Stimulated activated CD8-positive, alpha-beta memory T cell treated with anti-CD3 and anti-CD28 coated beads, Interleukin-2, amount 100 ng/mL, for 1 hour (primary cell): ENCODE data around the gene PAX5.

ENCODE experiments used
- DNase-seq, 2 donors: peaks; one replicate each; pipeline ENCODE4 v3.0.0-alpha.2; 2020; ENCODE audit warnings: low read depth in 2 of 2

PAX5 gene

GRCh38 chr9:36934478-36935065 lies 99.5 kb downstream of the PAX5 start:
- no peak for DNase-seq

DNA sequence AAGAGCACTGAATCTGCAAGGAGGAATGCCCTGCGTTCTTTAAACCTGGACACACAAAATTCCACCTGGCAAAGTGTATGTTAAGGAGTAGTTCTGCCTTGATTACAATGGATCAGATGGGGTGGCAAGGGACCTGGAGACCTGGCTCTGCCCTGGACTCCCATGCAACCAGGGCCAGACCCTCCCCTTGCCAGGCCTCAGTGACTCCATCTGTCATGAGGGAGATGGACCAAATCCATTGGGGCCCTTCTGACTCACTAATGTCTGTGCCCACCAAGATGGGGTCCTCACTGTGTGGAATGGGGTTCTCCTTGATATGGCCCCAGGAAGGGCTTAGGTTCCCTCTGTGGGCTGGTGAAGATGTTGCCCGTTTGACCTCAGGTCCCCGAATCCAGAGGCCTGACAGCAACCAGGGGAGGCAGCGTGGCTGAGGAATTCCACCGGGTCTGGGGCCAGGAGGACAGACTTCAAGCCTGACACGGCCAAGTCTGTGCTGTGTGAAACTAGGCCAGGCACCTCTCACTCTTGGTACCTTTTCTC lies 100.3 kb downstream of the PAX5 start:
- no peak for DNase-seq

- no peak for DNase-seq
These were observed 101.9 kb downstream of the PAX5 start for GRCh38 chr9:36932198-36932597.

- no peak for DNase-seq
These were observed 103.1 kb downstream of the PAX5 start for GRCh38 chr9:36930941-36931340.

GRCh38 chr9:36929350-36929675 lies 104.8 kb downstream of the PAX5 start:
- no peak for DNase-seq

DNA sequence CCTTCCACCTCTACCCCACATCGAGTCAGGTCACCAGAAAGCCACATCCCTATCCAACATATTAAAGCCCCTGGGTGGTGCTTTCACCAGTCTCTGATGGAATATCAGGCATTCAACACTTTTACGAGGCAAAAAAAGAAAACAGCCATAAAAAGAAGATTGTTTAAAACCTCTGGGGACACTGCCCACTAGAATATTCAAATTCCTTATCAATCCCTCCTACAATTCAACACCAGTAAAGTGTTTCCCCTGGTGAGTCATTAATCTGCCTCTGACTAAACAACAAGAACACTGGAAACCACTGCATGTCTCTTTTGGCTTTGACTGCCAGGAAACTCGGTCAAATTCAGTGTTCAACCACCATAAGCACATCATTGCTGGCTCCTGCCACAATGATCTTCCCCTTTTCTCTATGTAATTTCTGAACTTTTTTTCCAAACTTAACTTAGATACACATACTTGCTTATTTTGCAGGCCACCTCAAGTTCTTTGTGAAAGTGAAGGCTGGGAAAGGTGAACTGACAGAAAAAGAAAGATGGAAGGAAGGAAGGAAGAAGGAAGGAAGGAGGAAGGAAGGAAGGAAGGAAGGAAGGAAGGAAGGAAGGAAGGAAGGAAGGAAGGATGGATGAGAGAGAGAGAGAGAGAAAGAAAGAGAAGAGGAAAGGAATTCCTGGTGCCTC lies 105.3 kb downstream of the PAX5 start:
- no peak for DNase-seq

DNA sequence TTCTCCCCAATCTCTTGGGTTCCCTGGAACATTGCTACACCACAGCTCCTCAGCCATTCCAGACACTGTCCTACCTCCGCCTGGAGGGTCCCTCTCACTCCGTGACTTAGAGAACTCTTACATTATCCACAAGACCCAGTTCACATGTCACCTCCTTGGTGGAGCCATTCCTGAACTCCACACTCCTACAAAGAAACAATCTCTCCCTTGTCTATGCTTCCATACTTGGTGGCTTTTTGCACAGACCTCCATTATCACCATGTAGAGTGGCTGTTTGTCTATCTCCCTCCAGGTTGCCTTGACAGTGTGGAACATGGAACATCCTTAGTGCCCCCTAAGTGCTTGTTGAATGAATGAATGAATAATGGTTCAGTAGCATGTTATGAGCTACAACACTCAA lies 105.9 kb downstream of the PAX5 start:
- DNase-seq = no peak

DNA sequence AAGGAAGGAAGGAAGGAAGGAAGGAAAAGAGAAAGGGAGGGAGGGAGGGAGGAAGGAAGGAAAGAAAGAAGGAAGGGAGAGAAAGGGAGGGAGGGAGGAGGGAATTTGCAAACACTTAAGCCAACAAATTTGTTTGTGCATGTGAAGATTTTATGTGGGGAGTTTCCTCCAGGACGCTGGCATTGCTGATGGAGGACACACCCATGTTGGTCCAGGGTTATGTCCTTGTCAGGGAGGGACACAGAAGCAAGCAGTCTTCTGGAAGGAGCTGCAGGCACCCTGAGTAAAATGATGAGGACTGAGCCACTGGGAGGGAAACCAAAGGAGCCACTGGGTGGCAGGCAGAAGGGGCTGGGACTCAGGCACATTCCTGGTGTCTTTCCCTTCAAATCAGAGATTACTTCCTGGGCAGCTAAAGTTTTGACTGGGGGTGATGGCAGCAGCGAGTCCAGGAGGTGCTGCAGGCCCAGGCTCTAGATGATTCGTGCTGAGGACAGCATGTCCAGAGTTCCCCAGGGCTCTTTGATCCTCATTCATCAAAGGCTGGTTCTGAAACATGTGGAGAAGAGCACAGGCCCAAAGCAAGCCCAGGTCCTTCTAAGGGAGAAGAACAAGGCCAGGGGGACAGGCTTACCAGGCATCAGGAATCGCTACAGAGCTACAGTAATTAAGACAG lies 109.2 kb downstream of the PAX5 start:
- DNase-seq = no peak

DNA sequence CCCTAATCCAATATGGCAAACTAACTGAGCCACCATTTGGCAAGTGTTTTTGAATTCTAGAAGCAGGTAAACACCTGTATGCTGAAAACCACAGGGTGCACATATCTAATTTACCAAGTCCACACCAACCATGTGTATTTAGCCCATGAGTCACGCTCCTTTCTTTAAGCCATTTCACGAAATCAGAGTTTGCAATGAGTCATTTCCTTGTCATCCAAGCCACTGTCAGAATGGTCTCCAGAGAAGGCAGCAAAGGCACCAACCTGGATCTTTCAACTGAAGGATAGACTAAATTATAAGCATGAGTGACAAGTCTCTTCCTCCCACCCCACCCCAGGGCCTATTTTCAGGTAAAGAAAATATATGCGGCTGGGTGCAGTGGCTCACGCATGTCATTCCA lies 110.0 kb downstream of the PAX5 start:
- no peak for DNase-seq

- no peak for DNase-seq
These were observed 110.9 kb downstream of the PAX5 start for GRCh38 chr9:36923025-36923625.

DNA sequence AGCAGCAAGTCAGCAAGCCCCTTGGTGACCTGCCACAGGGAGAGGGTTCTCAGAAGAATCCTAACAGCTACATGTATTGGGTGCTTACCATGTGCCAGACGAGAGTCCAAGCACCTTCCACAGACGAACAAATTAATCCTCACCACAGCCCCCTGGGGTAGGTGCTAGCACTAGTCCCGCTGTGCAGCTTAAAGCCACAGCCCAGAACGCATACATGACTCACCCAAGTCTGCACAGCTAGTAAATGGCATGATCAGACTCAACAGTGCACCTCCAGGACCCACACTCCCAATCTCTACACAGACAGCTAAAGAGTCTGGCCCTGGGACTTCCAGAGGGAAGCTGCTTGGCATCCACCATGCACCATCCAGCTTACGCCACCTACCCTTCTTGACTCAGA lies 111.5 kb downstream of the PAX5 start:
- no peak for DNase-seq

GRCh38 chr9:36914212-36914577 lies 119.9 kb downstream of the PAX5 start:
- DNase-seq = no peak

GRCh38 chr9:36913393-36914211 lies 120.5 kb downstream of the PAX5 start:
- no peak for DNase-seq

DNA sequence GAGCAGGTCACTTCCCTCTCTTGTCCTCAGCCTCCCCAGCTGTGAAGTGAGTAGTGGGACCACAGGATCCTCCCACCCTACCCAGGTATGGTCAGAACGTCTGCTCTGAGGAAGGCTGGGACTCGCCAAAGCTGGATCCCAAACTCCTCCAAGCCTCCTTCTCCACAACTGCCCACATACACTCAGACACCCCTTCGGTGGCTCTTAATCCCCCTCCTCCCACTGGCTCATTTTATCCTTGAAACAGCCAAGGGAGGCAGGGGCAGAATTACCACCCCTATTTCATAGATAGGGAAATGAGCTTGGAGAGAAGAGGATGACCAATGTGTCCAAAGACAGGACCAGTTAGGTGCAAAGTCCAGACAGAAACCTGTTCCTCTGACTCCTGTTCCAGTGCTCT lies 121.4 kb downstream of the PAX5 start:
- DNase-seq = no peak

DNA sequence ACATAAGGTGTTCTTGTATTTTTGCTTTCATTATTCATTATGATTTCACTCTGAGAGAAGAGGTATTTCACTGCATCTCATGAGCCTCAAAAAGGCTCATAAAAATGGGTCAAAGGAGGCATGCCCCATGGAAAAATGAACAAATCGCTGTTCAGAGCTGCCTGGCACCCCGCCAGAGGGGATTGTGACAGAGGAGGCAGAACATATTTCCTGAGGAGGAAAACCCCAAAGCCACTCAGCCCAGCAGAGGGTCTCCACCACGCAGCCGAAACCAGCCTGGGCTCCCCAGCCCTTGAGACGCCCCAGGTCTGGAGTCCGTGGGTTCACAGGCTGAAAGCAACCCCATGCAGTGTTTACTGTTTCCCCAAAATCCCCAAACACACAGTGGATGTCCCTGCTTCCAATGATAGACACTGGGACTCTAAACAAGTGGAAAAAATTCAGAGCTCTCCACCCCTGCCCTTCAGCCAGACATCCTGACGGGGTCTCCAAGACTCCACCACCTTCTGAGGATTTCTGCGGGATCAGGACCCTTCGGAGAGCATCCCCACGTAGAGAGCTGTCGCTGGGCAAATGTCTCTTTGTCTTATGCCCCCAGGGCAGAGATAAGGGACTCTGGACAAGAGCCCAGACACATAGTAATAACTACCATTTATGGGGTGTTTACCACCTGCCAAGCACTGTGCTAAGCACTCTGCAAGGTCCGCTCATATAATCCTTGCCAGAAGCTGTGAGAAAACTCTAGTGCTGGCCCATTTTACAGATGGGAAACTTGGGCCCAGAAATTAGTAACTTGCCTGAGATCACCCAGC lies 122.3 kb downstream of the PAX5 start:
- DNase-seq = no peak

- DNase-seq = no peak
These were observed 123.0 kb downstream of the PAX5 start for GRCh38 chr9:36911037-36911436.

GRCh38 chr9:36906492-36906891 lies 127.6 kb downstream of the PAX5 start:
- DNase-seq = no peak

- no peak for DNase-seq
These were observed 128.7 kb downstream of the PAX5 start for GRCh38 chr9:36905101-36906066.

DNA sequence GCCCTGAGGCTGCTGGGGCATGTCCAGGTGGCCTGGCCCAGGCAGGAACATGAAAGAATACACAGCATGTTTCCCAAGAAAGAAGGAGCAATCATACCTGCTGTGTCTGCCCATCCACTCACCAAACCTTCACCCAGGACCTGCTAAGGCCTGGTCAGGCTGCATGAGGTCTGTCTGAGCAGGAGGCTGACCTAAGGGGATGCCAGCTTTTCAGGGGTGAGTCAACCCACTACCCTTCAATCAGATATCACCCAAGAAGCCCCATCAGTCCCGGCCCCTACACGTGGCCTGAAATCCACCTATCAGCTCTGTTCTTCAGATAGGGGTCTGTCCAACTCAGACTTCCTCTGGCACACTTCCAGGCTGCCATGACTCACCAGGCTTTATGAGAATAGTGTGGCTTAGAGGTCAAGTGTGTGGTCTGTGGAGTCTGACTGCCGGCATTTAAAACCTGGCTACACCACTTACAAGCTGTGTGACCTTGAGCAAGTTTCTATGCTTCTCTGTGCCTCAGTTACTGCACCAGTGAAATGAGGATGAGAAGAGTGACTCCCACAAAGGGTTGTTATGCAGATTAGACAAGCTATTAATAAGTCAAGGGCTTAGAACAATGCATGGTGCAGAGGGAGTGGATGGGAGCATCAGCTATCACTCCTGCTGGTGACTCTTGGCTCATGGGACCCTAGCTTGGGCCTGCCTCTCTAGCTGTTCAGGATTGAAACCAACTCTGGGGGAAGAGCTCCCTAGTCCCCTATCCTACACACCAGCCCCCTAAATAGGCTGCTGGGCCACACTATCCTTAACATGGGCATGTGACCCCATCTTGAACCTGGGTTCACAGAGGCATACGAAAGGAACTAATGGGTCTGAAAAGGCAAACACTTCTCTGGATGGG lies 130.3 kb downstream of the PAX5 start:
- DNase-seq = no peak
